HG03135 (cell line): ENCODE results near the gene TPST1.

Source experiments
- ATAC-seq: cut with Tn5 transposase; IDR thresholded peaks from one replicate; pipeline ENCODE4 v1.9.1; 2021; ENCODE audit warnings: mild to moderate bottlenecking, moderate library complexity; ENCODE audit not compliant: unreplicated experiment

Gene TPST1

GRCh38 chr7:66237906-66238772 lies 33.0 kb downstream of the TPST1 start:
- ATAC-seq: peak; percentile 58

DNA sequence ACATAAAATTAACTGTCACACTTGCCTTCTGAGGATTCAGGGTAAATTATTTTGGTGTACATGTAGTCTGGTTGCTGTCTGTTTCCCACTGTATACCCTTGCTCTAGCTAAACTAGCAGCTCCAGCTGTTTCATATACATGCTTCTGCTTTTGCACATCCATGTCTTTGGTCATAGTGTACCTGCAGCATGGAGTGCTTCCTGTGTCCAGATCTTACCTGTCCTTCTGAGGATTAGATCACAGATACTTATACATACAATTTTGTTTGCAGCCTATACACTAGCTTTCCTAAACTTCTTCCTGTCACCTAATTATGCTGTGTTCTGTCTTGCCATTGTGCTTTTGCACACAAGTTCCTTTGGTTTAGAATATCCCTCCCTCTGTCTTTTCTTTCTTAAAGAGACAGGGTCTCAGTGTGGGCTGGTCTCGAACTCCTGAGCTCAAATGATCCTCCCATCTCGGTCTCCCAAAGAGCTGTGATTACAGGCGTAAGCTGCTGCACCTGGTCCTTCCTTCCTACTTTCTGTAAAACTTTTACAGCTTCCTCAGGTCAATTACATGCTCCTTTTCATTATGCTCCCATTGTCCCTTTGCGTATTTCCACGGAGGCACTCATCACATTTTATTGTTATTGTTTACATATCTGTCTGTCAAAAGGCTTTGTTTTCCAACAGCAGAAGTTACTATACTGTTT lies 33.8 kb downstream of the TPST1 start:
- ATAC-seq: peak; percentile 45

DNA sequence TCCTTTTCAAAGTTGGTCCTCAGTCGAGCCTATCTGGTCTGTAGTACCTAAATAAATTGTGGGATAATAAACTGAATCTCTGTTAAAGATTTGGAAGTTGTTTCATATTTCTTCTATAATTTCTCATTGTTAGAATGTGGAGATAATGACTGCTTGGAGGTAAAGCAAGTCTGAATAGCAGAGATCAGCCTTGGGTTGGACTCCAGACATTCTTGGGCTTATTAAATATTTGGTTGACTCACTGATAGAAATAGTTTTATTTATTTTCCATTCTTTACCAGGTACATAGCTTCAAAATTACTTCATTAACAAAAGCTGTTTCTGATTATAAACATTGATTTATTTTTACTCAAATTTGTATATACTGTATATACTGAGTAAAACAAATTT lies 34.3 kb downstream of the TPST1 start:
- no peak for ATAC-seq

GRCh38 chr7:66245008-66245407 lies 39.9 kb downstream of the TPST1 start:
- no peak for ATAC-seq

DNA sequence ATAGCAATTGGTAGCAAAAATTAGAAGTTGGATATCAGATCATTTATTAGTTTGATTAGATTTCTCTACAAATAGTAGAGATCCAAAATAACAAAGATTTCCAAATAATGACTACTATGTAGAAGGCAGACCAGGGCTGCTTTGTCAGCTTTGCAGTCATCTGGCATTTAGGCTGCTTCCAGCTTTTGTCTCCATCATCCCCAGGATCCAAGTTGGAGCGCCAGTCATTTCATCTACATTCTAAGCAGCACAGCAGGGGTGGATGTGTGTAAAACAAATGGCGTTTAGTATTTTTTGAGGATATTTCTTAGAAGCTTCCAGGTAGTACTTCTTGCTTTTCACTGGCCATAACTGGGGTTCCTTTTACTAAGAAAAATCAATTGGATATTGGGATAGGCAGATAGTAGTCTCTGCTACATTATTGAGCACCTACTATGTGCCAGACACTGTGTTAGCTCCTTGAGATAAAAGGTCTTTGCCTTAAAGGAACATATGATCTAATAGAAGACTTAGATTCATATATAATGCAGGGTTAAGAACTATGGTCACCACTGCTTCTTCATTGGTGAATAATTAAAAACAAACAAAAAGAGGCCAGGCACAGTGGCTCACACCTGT lies 41.5 kb downstream of the TPST1 start:
- no peak for ATAC-seq

DNA sequence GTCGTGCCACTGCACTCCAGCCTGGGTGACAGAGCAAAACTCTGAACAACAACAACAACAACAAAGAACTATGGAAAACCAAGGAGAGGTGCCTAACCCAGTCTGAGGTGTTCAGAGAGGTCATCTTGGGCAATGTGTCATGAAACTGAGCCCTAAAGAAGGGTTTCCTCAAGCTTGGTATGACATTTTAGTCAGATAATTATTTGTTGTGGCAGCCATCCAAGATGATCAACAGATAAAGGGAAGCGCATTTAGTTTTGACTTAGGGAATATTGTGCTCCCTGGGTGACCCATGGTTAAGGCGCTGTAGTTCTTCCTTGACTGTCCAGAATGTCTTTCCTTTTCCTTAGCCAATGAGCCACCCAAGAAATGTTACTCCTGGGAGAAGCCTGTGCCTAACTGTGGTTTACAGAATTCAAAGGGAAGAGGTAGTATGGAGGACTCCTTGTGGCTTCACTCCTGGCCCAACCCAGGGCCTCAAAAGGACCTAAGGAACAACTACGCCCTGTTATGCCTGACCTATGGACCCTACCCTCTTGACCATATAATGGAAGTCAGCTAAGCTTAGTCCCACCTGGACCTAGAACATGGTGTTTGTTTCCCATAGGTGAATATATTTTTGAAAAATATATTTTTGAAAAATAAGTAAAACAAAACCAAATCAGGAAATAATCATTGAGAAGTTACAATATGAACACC lies 42.4 kb downstream of the TPST1 start:
- no peak for ATAC-seq

DNA sequence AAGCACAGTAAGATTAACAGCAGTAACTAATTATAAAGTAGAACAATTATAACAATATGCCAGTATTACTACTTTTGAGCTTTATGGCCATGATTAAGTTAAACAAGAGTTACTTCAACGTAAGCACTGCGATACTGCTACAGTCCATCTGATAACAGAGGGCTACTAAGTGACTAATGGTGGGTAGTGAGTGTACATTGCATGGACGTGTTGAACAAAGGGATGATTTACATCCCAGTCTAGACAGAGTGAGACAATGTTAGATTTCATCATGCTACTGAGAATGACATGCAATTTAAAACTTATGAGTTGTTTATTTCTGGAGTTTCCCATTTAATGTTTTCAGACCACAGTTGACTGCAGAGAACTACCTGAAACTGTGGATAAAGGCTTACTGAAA lies 45.6 kb downstream of the TPST1 start:
- no peak for ATAC-seq

- no peak for ATAC-seq
Measured at GRCh38 chr7:66255534-66256100, 50.5 kb downstream of the TPST1 start.

DNA sequence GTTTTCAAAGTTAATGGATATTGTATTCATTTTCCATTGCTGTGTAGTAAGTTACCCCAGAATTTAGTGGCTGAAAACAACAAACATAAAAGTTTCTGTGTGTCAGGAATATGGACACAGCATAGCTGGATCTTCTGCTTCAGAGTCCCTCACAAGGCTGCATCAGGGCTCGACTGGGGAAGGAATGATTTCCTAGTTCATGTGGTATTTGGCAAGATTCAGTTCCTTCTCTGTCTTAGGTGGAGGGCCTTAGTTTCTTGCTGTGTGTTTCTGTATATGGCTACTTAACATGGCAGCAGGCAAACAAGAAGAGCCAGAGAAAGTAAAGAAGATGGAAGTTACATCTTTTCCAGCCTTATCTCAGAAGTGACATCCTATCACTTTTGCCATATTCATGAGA lies 51.1 kb downstream of the TPST1 start:
- ATAC-seq: no peak

DNA sequence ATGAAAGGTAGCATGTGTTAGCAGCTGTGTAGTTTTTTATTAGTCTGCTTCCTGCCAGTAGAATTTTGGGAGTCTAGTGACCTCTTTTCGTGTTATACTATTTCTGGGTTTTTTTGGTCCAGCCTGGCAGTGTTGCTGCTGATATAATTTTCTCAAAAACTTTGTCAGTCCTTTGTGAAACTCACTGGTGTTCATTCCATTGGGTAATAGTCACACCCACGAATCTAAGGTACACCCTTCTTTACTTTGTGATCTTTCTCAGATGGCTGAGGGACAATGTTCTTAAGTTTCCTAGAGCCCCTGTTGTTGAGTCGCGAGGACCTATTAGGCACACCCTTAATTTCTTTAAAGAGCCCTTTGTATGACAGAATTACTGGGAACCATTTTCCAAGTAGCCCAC lies 52.3 kb downstream of the TPST1 start:
- ATAC-seq: no peak

- no peak for ATAC-seq
Measured at GRCh38 chr7:66258409-66258808, 53.3 kb downstream of the TPST1 start.

DNA sequence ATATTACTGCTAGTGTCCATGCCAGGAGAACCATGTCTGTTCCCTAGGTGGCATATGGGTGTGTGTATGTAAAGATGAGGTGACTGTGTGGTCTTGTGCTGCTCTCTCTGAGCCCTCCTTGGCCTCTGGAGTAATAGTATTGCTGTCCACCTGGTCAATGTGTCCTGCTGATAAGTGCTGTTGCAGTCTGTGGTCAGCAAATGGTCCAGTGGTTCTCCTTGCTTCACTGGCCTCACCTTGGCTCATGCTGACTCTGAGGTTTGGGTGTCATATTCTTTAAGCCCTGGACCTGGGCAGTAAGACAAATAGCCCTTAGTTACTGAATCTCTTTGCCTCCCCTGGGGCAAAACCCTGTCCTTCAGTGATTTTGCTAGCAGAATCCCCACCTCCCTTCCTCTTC lies 56.8 kb downstream of the TPST1 start:
- ATAC-seq: no peak

- no peak for ATAC-seq
Measured at GRCh38 chr7:66263936-66264335, 58.8 kb downstream of the TPST1 start.

DNA sequence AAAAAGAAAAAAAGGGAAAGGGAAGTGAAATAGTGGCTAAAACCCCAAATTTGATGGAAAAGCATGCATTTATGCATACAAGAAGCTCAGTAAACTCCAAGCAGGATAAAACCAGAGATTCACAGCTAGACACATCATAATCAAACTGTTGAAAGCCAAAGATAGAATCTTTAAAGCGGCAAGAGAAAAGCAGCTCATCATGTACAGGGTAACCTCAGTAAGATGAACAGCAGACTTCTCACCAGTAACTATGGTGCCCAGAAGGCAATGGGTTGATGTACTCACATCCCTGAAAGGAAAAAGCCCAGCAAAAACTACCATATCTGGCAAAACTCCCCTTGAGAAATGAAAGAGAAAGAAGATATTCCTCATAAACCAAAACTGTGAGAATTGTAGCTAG lies 60.4 kb downstream of the TPST1 start:
- ATAC-seq: no peak

- no peak for ATAC-seq
Measured at GRCh38 chr7:66267249-66267648, 62.1 kb downstream of the TPST1 start.

DNA sequence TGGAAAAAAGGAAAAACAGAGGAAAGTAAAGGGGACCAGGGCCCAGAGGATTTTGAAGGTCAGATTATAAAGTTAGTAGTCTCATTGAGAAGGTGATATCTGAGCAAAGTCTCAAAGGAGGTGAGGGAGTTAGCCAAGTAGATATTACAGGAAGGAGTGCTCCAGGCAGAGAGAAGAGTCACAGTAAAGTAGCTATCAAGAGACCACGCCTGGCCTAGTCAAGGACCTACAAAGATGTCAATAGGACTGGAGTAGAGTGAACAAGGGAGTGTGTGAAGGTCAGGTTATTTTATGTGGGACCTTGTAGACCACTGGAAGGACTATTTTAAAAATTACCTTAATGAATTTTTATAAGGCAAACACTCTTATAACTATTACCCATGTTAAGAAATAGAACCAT lies 64.8 kb downstream of the TPST1 start:
- ATAC-seq: no peak

DNA sequence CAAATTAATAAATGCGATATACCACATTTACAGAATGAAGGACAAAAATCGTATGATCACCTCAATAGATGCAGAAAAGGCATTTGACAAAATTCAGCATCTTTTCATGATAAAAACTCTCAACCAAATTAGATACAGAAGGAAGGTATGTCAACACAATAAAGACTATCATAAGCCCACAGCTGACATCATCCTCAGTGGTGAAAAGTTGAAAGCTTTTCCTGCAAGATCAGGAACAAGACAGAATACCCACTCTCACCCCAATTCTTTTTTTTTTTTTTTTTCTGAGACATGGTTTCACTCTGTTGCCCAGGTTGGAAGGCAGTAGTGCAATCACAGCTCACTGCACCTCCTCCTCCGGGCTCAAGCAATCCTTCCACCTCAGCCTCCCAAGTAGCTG lies 67.2 kb downstream of the TPST1 start:
- no peak for ATAC-seq

DNA sequence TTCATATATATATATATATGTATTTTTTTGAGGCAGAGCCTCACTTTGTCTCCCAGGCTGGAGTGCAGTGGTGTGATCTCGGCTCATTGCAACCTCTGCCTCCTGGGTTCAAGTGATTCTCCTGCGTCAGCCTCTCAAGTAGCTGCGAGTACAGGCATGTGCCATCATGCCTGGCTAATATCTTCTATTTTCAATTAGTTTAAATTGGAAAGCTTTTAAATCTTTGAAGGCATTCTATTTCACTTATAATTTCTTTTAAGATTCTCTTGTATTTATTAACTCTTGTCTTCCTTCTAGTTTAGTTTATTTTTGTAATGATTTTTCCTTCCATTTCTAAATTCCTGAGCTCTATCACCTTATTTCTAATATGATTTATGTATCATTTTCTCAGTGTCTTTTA lies 71.2 kb downstream of the TPST1 start:
- ATAC-seq: no peak

- ATAC-seq: no peak
Measured at GRCh38 chr7:66277492-66277891, 72.4 kb downstream of the TPST1 start.

DNA sequence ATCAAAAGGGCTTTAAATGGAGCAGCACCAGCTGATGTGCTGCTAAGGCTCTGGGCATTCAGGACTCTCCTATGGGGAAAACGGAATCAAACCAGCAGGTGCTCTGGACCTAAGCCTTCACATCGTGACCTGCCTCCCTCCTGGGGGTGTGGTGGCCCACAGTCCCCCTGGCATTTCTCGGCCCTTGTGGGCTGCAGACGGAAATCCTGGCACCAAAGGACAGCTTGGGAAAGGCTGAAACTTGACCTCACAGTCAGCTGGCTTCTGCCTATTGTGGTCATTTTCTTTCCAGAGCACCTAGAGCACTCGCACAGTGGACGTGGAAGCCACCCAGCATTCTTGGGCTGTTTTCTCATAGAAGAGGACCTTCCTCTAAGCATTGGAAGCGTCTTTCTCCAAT lies 74.8 kb downstream of the TPST1 start:
- ATAC-seq: no peak
